Stimulated activated CD4-positive, alpha-beta T cell treated with anti-CD3 and anti-CD28 coated beads, Interleukin-12 subunit alpha, Interleukin-12 subunit beta, amount 100 ng/mL, for 48 hours (primary cell): Measurements from ENCODE around the gene LTB4R2.
A peak's percentile ranks its signal among the peaks of the same experiment; 100 is the strongest.

Source experiments
- DNase-seq, 3 donors: peaks; one replicate each; pipeline ENCODE4 v3.0.0-alpha.2; 2020; ENCODE audit warnings: low read depth in 2 of 3, low spot score in 1 of 3

Gene LTB4R2

GRCh38 chr14:24277071-24277470 is 32.9 kb upstream of the LTB4R2 start:
- no peak for DNase-seq

DNA sequence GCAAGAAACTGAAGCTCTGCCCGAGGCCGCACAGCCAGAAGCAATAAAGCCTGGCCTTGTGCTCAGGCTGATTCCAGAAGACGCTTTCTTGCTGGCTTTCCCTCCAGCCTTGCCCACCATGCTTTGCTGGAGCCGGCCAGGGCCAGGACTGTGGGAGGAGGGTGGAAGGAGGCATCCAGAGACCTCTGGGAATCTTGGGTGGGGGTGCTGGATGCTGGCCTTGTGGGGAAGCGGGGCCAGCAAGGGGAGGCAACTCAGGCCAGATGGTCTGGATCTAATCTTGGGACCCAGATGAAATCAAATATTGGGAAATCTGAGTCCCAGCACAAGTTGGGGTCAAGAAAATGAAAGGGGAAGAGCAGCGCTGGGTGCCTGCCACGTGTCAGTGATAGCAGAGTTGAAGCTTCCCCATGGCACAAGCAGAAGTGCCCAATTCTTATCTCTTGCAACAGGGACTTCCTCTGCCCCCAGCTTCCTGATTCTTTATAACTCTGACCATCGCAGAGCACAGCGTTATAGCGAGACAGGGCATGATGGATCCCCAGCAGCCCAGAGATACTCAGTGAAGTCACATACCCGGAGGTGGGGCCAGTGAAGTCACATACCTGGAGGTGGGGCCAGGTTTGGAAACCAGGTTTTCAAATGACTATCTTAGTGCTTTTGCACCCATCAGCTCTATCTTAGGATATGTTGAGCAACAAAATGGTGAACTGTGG is 32.2 kb upstream of the LTB4R2 start:
- no peak for DNase-seq

- DNase-seq = no peak
Observed at GRCh38 chr14:24278424-24278823, 31.5 kb upstream of the LTB4R2 start.

DNA sequence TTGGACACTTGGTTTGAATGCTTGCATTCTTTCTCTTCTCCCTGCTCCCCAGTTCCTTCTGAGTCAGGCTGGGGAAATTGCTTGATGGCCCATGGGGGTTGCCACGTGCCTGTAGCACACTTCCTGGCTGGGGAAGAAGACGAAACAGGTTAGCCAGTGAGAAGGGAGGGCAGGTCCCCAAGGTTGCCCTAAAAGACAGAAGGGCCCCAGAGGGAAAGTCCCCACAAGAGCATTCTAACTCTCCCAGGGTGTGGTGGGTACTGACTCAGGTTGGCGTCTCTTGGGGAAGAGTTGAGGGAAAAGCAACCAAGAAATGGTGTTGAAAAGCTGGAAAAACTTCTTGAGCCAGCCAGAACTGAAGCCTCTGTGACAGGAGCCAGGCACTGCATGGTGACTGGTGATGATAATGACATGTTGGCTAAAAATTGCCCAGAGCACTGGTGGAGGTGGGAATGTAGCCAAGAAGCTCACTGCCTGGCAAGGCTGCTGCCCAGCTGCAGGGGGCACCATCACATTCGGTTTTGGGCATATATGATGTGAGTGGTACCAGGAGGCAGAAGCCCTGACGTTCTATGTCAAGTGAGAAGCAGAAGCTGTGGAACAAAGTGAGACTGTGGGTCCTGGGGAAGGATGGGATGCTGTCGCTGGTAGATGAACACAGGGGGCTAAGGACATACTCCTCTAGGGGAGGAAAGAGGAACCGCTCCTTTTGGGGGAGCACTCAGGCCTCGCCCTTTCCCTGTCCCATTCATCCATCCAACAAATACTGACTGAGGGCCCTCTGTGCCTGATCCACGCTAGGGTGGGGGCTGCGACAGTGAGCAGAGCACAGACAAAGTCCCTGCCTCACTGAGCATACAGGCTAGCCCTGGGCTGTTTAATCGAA is 30.4 kb upstream of the LTB4R2 start:
- DNase-seq = peak; percentile 26 to 46 (median 37)

- no peak for DNase-seq
Observed at GRCh38 chr14:24280797-24281460, 29.0 kb upstream of the LTB4R2 start.

DNA sequence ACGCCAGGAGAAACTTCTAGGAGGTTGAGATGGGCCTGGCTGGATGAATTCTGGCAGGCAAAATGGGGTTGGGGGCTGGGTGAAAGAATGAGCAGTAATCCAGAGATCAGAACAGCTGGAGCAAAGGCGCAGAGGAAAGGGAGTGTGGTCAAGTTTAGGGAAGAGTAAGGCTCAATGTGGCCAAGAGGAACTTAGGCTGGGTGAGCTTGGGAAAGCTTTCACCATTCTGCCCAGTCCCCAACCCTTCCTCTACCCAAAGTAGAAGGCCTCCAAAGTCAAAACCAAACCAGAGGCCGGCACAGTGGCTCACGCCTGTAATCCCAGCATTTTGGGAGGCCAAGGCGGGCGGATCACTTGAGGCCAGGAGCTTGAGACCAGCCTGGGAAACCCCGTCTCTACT is 28.3 kb upstream of the LTB4R2 start:
- DNase-seq = no peak

GRCh38 chr14:24282736-24283135 is 27.2 kb upstream of the LTB4R2 start:
- DNase-seq = no peak

DNA sequence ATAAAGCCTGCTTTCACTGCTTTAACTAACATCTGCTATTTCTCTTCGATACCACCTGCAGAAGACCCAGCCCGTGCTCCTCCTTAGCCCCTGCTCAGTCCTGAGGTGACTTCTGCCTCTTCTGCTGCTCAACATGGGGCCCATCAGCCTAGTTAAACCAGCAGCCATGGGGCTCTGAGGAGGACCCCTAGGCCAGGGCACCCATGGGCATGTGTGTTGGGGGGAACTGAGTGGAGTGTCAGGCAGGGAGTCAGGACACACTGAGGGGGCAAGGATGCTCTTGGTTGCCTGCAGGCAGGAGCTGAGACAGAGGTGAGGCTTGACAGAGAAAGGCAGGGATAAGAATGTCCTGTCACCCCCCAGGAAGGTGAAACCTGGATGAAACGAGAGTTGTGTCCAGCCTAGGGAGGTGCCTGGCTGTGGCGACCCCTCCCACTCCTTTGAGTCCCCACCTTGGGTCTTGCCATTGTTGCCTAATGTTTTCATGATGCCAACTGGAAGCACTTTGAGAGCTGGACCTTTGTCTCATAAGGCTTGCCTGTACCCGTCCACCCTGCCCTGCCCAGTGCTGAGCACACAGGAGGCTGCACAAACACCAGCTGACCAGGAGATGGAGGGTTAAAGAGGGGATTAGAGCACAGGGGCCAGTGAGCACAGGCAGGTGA is 26.0 kb upstream of the LTB4R2 start:
- DNase-seq = no peak

DNA sequence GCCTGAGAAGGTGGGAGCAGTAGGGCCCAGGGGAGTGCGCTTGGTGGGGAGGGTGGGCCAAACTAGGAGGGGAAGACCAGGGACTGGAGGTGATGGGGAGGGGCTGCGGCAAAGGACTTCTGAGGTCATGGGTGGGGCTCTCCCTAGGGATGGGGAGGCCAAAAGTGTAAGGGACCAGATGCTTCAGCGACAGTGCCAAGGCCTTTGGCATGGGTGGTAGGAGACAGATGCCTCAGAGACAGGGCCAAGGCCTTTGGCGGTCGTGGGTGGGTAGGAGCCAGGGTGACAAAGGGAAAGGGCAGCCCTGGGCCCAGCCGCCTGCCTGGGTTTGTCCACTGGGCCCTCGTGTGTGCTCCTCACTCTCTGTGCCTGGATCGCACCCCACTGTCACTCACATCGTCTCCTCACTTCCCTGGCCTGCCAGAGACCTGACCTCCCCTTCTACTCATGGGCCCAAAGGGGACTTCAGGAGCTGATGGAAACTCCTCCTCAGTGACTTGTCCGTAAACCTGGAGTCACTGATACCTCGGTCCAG is 25.4 kb upstream of the LTB4R2 start:
- DNase-seq = no peak

GRCh38 chr14:24285351-24285750 is 24.6 kb upstream of the LTB4R2 start:
- no peak for DNase-seq

DNA sequence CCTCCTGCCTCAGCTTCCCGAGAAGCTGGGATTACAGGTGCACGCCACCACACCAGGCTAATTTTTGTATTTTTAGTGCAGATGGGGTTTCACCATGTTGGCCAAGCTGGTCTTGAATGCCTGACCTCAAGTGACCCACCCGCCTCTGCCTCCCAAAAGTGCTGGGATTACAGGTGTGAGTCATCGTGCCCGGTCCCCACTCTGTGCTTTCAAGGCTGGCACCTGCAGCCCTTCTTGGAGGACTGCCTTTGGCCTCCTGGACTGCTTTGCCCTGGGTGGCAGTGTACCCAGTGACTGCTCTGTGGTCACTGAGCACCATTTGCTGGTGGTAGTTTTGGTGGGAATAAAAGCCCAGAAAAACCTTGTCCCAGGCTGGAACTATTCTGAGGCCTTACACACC is 22.9 kb upstream of the LTB4R2 start:
- DNase-seq = no peak

DNA sequence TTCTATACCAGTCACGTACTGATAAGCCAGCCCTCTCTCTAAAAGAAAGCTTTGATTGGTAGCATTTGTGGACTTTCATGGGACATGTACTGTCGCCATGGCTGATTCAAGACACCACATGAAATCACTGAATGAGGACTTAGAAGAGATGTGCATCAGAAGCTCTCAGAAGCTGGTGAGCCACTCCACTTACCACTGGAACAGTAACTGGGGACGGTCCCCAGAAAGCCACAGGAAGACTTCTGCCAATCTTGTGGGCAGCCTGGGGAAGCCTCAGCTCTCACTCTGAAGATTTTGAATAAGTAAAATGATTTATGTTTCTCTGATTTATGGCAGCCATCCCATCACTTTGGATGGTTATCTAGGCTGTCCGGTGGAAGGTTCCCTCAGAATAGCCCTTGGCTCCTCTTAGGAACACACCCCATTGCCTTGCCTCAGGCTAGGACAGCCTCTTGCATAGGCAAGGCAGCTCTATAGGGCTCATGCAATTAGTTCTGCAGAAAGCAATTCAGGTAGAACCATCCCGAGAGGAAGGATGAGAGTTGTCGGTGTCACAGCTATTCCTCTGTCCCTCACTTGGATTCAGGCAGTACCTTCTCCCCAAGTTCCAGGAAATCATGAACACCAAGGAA is 20.2 kb upstream of the LTB4R2 start:
- DNase-seq = peak; percentile 56 to 70 (median 59)

DNA sequence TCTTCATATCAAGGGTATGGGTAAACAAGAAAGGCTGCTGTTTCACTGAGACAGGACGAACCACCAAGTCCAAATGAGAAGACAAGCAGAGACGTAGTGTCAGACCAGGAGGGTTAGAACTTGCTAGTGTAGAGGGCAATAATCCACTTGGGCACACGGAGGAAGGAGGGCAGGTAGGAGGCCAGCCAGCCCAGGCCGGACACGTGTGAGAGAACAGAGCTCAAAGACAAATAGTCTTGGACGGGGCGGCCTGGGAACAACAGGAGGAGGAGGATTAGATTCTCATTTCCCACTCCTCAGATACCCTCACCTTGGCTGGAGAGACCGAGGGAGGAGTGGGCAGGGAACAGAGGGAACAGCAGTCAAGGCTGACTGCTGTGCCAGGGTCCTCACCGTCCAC is 19.2 kb upstream of the LTB4R2 start:
- no peak for DNase-seq

DNA sequence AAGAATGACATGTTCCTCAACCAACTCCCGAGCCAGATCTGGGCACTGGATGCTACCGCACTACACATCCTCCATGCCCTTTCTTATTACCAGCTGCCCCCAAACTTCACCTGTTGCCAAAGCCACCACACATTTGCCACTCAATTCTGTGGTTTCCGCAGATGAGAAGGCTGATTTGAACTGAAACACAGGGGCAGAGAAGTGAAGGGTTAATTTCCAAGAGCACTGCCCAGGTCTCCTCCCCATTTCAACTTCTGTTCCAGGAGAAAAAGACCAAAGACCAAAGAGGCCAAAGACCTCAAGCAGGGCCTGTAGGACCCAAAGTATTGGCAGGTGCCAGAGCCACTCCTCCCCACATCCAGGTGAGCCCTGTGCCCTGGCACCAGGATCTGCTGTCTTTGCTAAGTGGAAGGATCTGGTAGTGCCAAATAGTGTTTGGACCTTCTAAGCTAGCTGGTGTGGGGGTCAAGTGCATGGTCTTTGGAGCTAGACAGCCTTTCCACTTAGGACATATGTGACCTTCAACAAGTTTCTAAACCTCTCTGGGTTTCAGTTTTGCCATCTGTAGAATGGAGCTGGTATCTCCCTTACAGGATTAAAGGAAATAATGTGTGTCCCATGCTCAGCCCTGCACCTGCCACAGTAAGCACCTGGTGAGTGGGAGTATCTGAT is 18.4 kb upstream of the LTB4R2 start:
- DNase-seq = no peak

- DNase-seq = no peak
Observed at GRCh38 chr14:24292118-24292807, 17.7 kb upstream of the LTB4R2 start.

DNA sequence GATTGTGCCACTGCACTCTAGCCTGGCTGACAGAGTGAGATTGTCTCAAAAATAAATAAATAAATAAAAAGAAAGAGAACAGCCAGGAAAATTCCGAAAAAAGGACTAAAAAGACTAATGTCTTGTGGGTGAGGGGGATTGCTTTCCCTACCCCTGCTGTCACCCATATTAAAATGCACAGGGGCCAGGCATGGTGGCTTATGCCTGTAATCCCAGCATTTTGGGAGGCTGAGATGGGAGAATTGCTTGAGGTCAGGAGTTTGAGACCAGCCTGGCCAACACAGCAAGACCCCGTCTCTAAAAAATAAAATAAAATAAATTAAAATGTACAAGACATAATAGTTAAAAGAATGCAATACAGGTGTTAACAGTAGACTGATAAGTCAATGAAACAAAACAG is 16.4 kb upstream of the LTB4R2 start:
- no peak for DNase-seq

GRCh38 chr14:24296341-24297157 is 13.4 kb upstream of the LTB4R2 start:
- peak; percentile 60 to 71 (median 62) for DNase-seq

DNA sequence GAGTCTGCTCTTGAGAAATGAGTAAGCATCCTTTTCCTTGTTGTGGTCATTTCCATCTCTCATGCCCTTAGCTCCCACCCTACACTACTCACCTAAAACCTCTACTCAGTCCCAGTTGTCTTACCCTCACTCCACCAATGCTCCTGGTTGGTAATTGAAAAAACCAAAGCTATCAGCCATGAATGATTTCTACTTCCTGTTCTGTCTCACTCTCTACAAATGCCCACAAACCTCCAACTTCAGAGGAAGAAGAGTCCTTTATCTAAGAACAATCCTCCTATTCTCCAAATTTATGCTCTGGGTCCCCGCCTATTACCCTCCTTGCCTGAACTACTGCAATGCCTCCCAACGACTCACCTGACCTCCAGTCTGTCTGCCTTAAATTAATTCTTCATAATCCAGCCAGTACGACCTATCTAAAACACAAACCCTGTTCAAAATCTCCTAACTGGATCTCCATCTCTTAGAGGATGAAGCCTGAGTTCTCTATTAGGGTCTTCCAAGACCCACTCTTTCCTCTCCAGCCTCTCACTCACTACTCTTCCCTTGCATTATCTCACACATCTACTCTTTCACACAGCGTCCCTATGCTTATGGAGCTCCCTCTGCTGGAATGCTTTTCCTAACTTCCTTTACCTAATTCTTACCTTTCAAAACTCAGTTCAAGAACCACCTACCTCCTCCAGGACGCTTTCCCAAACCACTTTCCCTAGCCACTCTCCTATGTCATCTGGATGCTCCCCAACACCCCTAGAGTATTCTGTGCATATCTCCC is 12.6 kb upstream of the LTB4R2 start:
- no peak for DNase-seq
